OCI-LY3 (cell line): ENCODE results near the gene OR6B1.

Experiments used
- EZH2phosphoT487 ChIP-seq: fragments of 200-600 bp; shearing (Covaris generic); IDR thresholded peaks from 2 replicates; pipeline ENCODE4 v1.6.1; 2018; ENCODE audit warnings: antibody characterized with exemption, mixed run types, low read depth
- TF ChIP-seq, protein P1 (sequence below): fragments of 200-600, 300-600 bp; sonication (generic); IDR thresholded peaks from 2 replicates; pipeline ENCODE4 v1.5.1; 2014; ENCODE audit warnings: antibody characterized with exemption, low read length, low read depth

DNA sequence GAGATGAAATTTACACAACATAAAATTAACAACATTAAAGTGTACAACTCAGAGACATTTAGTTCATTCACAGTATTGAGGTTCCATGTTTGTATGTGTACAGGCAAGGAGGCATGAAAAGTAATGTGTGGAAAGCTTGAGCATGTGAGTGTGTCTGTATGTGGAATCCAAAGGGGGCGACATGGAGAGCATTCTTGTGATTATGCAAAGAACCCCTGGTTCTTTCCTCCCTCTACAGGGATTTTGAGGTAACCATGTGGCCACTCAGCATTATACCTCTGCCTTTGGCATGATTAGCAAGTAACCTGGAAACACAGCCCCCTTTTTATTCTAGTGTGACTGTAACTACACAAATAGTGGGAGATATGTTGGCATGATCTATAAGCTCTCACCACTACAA lies 24.5 kb upstream of the OR6B1 start:
- TF ChIP-seq, protein P1, sequence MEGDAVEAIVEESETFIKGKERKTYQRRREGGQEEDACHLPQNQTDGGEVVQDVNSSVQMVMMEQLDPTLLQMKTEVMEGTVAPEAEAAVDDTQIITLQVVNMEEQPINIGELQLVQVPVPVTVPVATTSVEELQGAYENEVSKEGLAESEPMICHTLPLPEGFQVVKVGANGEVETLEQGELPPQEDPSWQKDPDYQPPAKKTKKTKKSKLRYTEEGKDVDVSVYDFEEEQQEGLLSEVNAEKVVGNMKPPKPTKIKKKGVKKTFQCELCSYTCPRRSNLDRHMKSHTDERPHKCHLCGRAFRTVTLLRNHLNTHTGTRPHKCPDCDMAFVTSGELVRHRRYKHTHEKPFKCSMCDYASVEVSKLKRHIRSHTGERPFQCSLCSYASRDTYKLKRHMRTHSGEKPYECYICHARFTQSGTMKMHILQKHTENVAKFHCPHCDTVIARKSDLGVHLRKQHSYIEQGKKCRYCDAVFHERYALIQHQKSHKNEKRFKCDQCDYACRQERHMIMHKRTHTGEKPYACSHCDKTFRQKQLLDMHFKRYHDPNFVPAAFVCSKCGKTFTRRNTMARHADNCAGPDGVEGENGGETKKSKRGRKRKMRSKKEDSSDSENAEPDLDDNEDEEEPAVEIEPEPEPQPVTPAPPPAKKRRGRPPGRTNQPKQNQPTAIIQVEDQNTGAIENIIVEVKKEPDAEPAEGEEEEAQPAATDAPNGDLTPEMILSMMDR, result peak; percentile 12; the same call in 1 of the 2 replicates
- TF ChIP-seq EZH2phosphoT487, result no peak
